DOHH2 (cell line): ENCODE results near the gene VPS54.

ENCODE experiments used
- H3F3A ChIP-seq: fragments of 200-600 bp; sonication (generic), shearing (Covaris generic); 2 replicates; pipeline ENCODE4 v1.6.0; 2016; ENCODE audit warnings: antibody characterized with exemption, mild to moderate bottlenecking; ENCODE audit not compliant: control insufficient read depth, insufficient read depth
- H3K27ac ChIP-seq: fragments of 200-600 bp; sonication (generic); 2 replicates; pipeline ENCODE4 v1.5.1; 2014; ENCODE audit warnings: low read depth, mild to moderate bottlenecking, low read length, moderate library complexity
- H3K27me3 ChIP-seq: fragments of 200-600 bp; sonication (generic); 2 replicates; pipeline ENCODE4 v1.6.1; 2014; ENCODE audit warnings: mild to moderate bottlenecking, low read length, mixed read lengths; ENCODE audit not compliant: control insufficient read depth
- H3K36me3 ChIP-seq: fragments of 200-600 bp; sonication (generic); 2 replicates; pipeline ENCODE4 v1.6.1; 2014; ENCODE audit warnings: mild to moderate bottlenecking, low read length, moderate library complexity, mixed read lengths; ENCODE audit not compliant: control insufficient read depth
- H3K4me1 ChIP-seq: fragments of 200-600 bp; sonication (generic); 2 replicates; pipeline ENCODE4 v1.6.1; 2014; ENCODE audit warnings: mild to moderate bottlenecking, low read length, mixed read lengths; ENCODE audit not compliant: control insufficient read depth
- H3K4me2 ChIP-seq: fragments of 200-600 bp; sonication (generic); 2 replicates; pipeline ENCODE4 v1.6.0; 2014; ENCODE audit warnings: mild to moderate bottlenecking, low read length, moderate library complexity
- H3K4me3 ChIP-seq: fragments of 200-600 bp; sonication (generic); 2 replicates; pipeline ENCODE4 v1.5.1; 2014; ENCODE audit warnings: mild to moderate bottlenecking, low read length, mixed read lengths
- H3K79me2 ChIP-seq: fragments of 200-600 bp; sonication (generic); 2 replicates; pipeline ENCODE4 v1.6.1; 2014; ENCODE audit warnings: mild to moderate bottlenecking, low read length, mixed read lengths; ENCODE audit not compliant: control insufficient read depth
- H3K9me2 ChIP-seq: fragments of 200-600 bp; sonication (generic); replicated peaks from 2 replicates; pipeline ENCODE4 v1.6.1; 2014; ENCODE audit warnings: mild to moderate bottlenecking, low read length, mixed read lengths; ENCODE audit not compliant: control insufficient read depth
- H3K9me3 ChIP-seq: fragments of 200-600 bp; sonication (generic); 2 replicates; pipeline ENCODE4 v1.6.1; 2014; ENCODE audit warnings: antibody characterized with exemption, low read length, mixed read lengths; ENCODE audit not compliant: control insufficient read depth, insufficient read depth
- H4K20me1 ChIP-seq: fragments of 200-600 bp; sonication (generic); 2 replicates; pipeline ENCODE4 v1.6.0; 2014; ENCODE audit warnings: low read depth, mild to moderate bottlenecking, antibody characterized with exemption, low read length, moderate library complexity; ENCODE audit not compliant: control insufficient read depth, insufficient read depth
- EZH2phosphoT487 ChIP-seq: fragments of 200-600 bp; sonication (generic); IDR thresholded peaks from 2 replicates; pipeline ENCODE4 v1.6.1; 2017; ENCODE audit warnings: borderline replicate concordance, mild to moderate bottlenecking, antibody characterized with exemption, low read length, moderate library complexity, mixed read lengths
- TF ChIP-seq, protein P1 (sequence below): fragments of 200-600 bp; sonication (generic); IDR thresholded peaks from one replicate; pipeline ENCODE4 v1.5.1; 2014; ENCODE audit warnings: antibody characterized with exemption, mild to moderate bottlenecking, low read depth, low read length; ENCODE audit not compliant: poor library complexity, severe bottlenecking

The VPS54 gene

DNA sequence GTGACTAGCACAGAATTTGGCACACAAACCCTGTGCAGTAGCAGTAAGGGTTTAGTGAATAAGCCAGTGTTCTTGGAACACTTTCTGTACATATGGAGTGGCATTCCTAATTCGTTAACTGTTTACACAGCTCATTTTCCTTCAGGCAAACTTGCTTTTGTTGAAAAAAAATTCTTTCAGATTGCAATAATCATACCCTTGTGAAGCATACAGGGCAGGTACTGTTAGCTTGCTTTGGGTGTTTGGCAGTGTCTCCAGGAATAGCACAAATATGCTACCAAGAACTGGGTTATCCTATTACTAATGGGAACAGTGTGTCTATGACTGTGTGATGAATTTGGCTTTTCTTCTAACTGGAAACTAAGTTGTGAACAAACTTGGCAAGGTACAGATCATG, 144.1 kb downstream of the VPS54 start:
- Histone ChIP-seq H3K9me2 (no peaks in the 10 kb centered on the region), H3K4me3 (no peak overlapping the region), H3K4me1 (no peaks in the 10 kb centered on the region), H3K27me3 (no peaks in the 10 kb centered on the region), H3K79me2 (peaks cover 39% of the 10 kb centered on the region), H3K27ac (no peak overlapping the region), H4K20me1 (no peaks in the 10 kb centered on the region), H3K36me3 (peaks cover 55% of the 10 kb centered on the region), H3K4me2 (no peak overlapping the region), H3K9me3 (no peaks in the 10 kb centered on the region), H3F3A (no peaks in the 10 kb centered on the region)
- TF ChIP-seq EZH2phosphoT487, result no peak

- peaks cover 41% of the 10 kb centered on the region for H3K79me2 ChIP-seq
- H4K20me1 ChIP-seq, result no peaks in the 10 kb centered on the region
- H3F3A ChIP-seq, result no peaks in the 10 kb centered on the region
- no peaks in the 10 kb centered on the region for H3K9me2 ChIP-seq
- no peak overlapping the region for H3K27ac ChIP-seq
- H3K4me3 ChIP-seq, result no peak overlapping the region
- H3K9me3 ChIP-seq, result no peaks in the 10 kb centered on the region
- H3K36me3 ChIP-seq, result peaks cover 57% of the 10 kb centered on the region
- no peaks in the 10 kb centered on the region for H3K27me3 ChIP-seq
- no peak overlapping the region for H3K4me2 ChIP-seq
- TF ChIP-seq, protein P1, sequence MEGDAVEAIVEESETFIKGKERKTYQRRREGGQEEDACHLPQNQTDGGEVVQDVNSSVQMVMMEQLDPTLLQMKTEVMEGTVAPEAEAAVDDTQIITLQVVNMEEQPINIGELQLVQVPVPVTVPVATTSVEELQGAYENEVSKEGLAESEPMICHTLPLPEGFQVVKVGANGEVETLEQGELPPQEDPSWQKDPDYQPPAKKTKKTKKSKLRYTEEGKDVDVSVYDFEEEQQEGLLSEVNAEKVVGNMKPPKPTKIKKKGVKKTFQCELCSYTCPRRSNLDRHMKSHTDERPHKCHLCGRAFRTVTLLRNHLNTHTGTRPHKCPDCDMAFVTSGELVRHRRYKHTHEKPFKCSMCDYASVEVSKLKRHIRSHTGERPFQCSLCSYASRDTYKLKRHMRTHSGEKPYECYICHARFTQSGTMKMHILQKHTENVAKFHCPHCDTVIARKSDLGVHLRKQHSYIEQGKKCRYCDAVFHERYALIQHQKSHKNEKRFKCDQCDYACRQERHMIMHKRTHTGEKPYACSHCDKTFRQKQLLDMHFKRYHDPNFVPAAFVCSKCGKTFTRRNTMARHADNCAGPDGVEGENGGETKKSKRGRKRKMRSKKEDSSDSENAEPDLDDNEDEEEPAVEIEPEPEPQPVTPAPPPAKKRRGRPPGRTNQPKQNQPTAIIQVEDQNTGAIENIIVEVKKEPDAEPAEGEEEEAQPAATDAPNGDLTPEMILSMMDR, result no peak
- H3K4me1 ChIP-seq, result no peaks in the 10 kb centered on the region
These were observed 144.8 kb downstream of the VPS54 start for GRCh38 chr2:63874204-63875130.

- no peak overlapping the region for H3K4me3 ChIP-seq
- H3F3A ChIP-seq, result no peaks in the 10 kb centered on the region
- H3K27ac ChIP-seq, result no peak overlapping the region
- no peak overlapping the region for H3K4me2 ChIP-seq
- no peaks in the 10 kb centered on the region for H3K4me1 ChIP-seq
- H3K9me2 ChIP-seq, result no peaks in the 10 kb centered on the region
- no peak for TF ChIP-seq EZH2phosphoT487
- TF ChIP-seq, protein P1, result no peak
- H3K9me3 ChIP-seq, result no peaks in the 10 kb centered on the region
- H3K36me3 ChIP-seq, result peaks cover 67% of the 10 kb centered on the region
- no peaks in the 10 kb centered on the region for H4K20me1 ChIP-seq
- peaks cover 54% of the 10 kb centered on the region for H3K79me2 ChIP-seq
- H3K27me3 ChIP-seq, result no peaks in the 10 kb centered on the region
These were observed 146.5 kb downstream of the VPS54 start for GRCh38 chr2:63872571-63873328.

- no peak overlapping the region for H3K27ac ChIP-seq
- H3K27me3 ChIP-seq, result no peaks in the 10 kb centered on the region
- no peaks in the 10 kb centered on the region for H3K9me3 ChIP-seq
- peaks cover 69% of the 10 kb centered on the region for H3K36me3 ChIP-seq
- H3K4me1 ChIP-seq, result no peaks in the 10 kb centered on the region
- no peak overlapping the region for H3K4me3 ChIP-seq
- H3K4me2 ChIP-seq, result no peak overlapping the region
- H4K20me1 ChIP-seq, result no peaks in the 10 kb centered on the region
- no peak for TF ChIP-seq EZH2phosphoT487
- TF ChIP-seq, protein P1, result no peak
- no peaks in the 10 kb centered on the region for H3F3A ChIP-seq
- H3K9me2 ChIP-seq, result no peaks in the 10 kb centered on the region
- peaks cover 55% of the 10 kb centered on the region for H3K79me2 ChIP-seq
These were observed 147.4 kb downstream of the VPS54 start for GRCh38 chr2:63871864-63872263.
